AG10803 (cell line): ENCODE results near the gene DSCAML1.

Experiments used
- DNase-seq: peaks from one replicate; pipeline ENCODE4 v3.0.0; 2010; ENCODE audit warnings: low read depth
- H3K4me3 ChIP-seq: 2 replicates; pipeline ENCODE4 v1.5.1; 2011; ENCODE audit warnings: mild to moderate bottlenecking, low read length, control low read depth
- TF ChIP-seq, protein P1 (sequence below): conservative IDR thresholded peaks from 2 replicates; pipeline ENCODE4 v1.5.1; 2011; ENCODE audit warnings: mild to moderate bottlenecking, low read length, control low read depth, inconsistent platforms

The DSCAML1 gene

GRCh38 chr11:117593065-117593464, 204.0 kb downstream of the DSCAML1 start:
- no peak overlapping the region for H3K4me3 ChIP-seq
- DNase-seq: no peak
- TF ChIP-seq, protein P1, sequence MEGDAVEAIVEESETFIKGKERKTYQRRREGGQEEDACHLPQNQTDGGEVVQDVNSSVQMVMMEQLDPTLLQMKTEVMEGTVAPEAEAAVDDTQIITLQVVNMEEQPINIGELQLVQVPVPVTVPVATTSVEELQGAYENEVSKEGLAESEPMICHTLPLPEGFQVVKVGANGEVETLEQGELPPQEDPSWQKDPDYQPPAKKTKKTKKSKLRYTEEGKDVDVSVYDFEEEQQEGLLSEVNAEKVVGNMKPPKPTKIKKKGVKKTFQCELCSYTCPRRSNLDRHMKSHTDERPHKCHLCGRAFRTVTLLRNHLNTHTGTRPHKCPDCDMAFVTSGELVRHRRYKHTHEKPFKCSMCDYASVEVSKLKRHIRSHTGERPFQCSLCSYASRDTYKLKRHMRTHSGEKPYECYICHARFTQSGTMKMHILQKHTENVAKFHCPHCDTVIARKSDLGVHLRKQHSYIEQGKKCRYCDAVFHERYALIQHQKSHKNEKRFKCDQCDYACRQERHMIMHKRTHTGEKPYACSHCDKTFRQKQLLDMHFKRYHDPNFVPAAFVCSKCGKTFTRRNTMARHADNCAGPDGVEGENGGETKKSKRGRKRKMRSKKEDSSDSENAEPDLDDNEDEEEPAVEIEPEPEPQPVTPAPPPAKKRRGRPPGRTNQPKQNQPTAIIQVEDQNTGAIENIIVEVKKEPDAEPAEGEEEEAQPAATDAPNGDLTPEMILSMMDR: no peak

- no peak overlapping the region for H3K4me3 ChIP-seq
- TF ChIP-seq, protein P1: no peak
- DNase-seq: no peak
Observed at GRCh38 chr11:117591316-117592039, 205.5 kb downstream of the DSCAML1 start.

- TF ChIP-seq, protein P1: no peak
- H3K4me3 ChIP-seq: no peak overlapping the region
- DNase-seq: no peak
Observed at GRCh38 chr11:117589063-117589462, 208.0 kb downstream of the DSCAML1 start.

GRCh38 chr11:117588166-117588810, 208.7 kb downstream of the DSCAML1 start:
- TF ChIP-seq, protein P1: no peak
- DNase-seq: no peak
- no peak overlapping the region for H3K4me3 ChIP-seq

GRCh38 chr11:117587416-117587815, 209.6 kb downstream of the DSCAML1 start:
- DNase-seq: no peak
- TF ChIP-seq, protein P1: no peak
- no peak overlapping the region for H3K4me3 ChIP-seq

DNA sequence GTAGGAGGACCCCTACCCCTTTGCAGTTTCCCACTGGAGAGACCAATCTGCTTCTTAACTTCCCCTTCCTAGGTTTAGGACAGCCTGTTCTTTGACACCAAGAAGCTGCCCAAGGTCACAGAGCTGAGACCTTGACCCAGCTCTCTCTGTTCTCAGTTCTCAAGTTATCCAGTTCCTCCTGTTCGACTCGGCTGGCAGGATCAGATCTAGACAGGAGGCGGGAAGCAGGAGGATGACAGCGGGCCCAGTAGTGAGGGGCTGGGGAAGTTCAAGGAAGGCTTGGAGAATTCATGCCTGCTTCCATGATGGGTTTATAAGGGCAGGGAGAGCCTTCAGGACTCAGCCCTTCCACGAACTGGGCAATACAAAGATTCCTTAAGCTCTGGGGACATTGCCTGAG, 210.6 kb downstream of the DSCAML1 start:
- DNase-seq: no peak
- TF ChIP-seq, protein P1: no peak
- no peak overlapping the region for H3K4me3 ChIP-seq

DNA sequence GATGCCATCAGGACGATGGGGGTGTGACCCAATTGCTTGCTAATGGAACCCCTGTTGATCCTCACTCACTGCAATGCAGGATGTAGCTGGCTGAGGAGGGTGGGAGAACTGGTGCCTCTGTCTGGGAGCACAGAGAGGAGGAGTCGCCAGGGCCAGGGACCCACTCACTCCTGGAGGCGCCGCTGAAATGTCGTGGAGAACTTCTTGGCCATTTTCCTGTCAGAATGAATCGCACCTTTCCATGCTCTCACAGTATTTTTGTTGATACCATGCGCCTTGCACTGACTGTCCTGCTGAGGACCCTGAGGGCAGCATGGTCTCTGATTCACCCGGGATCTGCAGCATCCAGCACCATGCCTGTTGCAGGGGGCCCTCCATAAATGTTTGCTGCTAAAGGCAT, 211.4 kb downstream of the DSCAML1 start:
- no peak for DNase-seq
- no peak overlapping the region for H3K4me3 ChIP-seq
- TF ChIP-seq, protein P1: no peak
